ENCODE results near the gene MRPL24. TPM values are rescaled to one million over a fixed set of nuclear protein-coding genes. Genes with fewer than 3 reads are reported as not detected.

MRPL24 gene
- total and polyA plus RNA-seq, 9 of the 15 experiments (the other 6 are each of a cell fraction or from before 2014, with no cell fraction given): 74.3 to 267 (median 113) TPM

DNA sequence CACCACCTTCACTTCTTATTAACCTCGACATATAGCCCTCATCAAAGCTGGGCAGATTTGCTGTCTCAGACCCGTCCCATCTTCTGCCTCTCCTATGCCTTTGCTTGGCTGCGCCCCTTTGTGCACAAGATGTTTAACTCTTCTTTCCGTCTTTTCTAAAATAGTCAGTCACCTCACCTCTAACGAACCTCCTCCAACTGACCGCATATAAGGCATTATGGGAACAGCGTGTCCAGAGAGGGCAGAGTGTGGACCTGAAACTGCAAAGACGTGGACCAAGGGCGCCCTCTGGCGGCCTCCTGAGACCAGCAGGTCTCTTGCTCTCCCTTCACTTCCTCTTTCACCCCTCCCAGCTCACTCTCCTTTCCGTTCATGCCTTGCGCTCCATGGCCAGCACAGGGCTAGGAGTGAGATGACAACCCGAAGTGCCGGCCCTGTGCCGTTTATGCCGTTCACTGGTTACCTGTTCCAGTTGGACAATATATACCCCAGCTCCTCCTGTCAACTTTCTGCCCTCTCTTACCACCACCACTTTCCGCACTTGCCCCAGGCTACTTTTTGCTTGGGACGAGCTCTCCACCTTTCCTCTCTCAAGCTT, 15.1 kb downstream of the MRPL24 start (continued):
- TF ChIP-seq CBX1 (IDR thresholded peaks at IDR 0.05; ENCODE audit: low read depth): no peak
- TF ChIP-seq ZNF165 (CRISPR knock-in tag; IDR thresholded peaks at IDR 0.05; ENCODE audit: borderline replicate concordance): no peak
- no peak for TF ChIP-seq DNMT1 (IDR thresholded peaks at IDR 0.05)
- TF ChIP-seq ESRRA (IDR thresholded peaks at IDR 0.05; ENCODE audit: borderline replicate concordance, low read depth): peak; percentile 84; the same call in 1 of the 2 replicates
- no peak for TF ChIP-seq ZBTB9 (CRISPR knock-in tag; IDR thresholded peaks at IDR 0.05)
- TF ChIP-seq ARID3B (CRISPR knock-in tag; IDR thresholded peaks at IDR 0.05; ENCODE audit: borderline replicate concordance): no peak
- no peak for TF ChIP-seq ZBTB17 (CRISPR knock-in tag; IDR thresholded peaks at IDR 0.05)
- TF ChIP-seq U2AF2 (optimal IDR thresholded peaks at IDR 0.05; ENCODE audit: low read depth, low read length): no peak
- no peak for TF ChIP-seq ATF1 (CRISPR knock-in tag; IDR thresholded peaks at IDR 0.05)
- peak; percentile 43; the same call in 1 of the 2 replicates for TF ChIP-seq ATF1 (tag; IDR thresholded peaks at IDR 0.05)
- no peak for TF ChIP-seq CEBPB (tag; IDR thresholded peaks at IDR 0.05)
- TF ChIP-seq HSF4 (CRISPR knock-in tag; IDR thresholded peaks at IDR 0.05; ENCODE audit: borderline replicate concordance): peak; percentile 65; the same call in 1 of the 2 replicates
- TF ChIP-seq XRCC3 (IDR thresholded peaks at IDR 0.05): no peak
- TF ChIP-seq MCM2 (IDR thresholded peaks at IDR 0.05; ENCODE audit: low read depth): no peak
- no peak for TF ChIP-seq ILK (tag; IDR thresholded peaks at IDR 0.05; ENCODE audit: borderline replicate concordance, low read depth)
- no peak for TF ChIP-seq RREB1 (CRISPR knock-in tag; IDR thresholded peaks at IDR 0.05)
- no peak for TF ChIP-seq PHB (CRISPR knock-in tag; IDR thresholded peaks at IDR 0.05)
- no peak for TF ChIP-seq CCAR2 (IDR thresholded peaks at IDR 0.05; ENCODE audit: low read depth, low read length)
- no peak for TF ChIP-seq ZNF436 (CRISPR knock-in tag; IDR thresholded peaks at IDR 0.05)
- TF ChIP-seq FOXO4 (CRISPR knock-in tag; IDR thresholded peaks at IDR 0.05): no peak
